NCI-H2171 treated with DMSO at 0.1 percent for 48 hours (cell line): ENCODE data around the gene VAPA.

Source experiments
- DNase-seq: peaks from one replicate; lab custom pipeline; 2025; lab: John Stamatoyannopoulos, UW

The VAPA gene

GRCh38 chr18:9974279-9974915, 60.6 kb downstream of the VAPA start:
- DNase-seq, result no peak

GRCh38 chr18:9975658-9976057, 61.8 kb downstream of the VAPA start:
- no peak for DNase-seq

GRCh38 chr18:9982711-9983110, 68.9 kb downstream of the VAPA start:
- DNase-seq, result no peak

GRCh38 chr18:9984080-9984479, 70.3 kb downstream of the VAPA start:
- DNase-seq, result no peak

GRCh38 chr18:9985641-9986040, 71.8 kb downstream of the VAPA start:
- no peak for DNase-seq

GRCh38 chr18:9986156-9986930, 72.5 kb downstream of the VAPA start:
- no peak for DNase-seq

GRCh38 chr18:9987345-9987744, 73.5 kb downstream of the VAPA start:
- DNase-seq, result no peak

GRCh38 chr18:9987931-9988330, 74.1 kb downstream of the VAPA start:
- no peak for DNase-seq

- DNase-seq, result no peak
Observed at GRCh38 chr18:9988665-9989064, 74.8 kb downstream of the VAPA start.

- DNase-seq, result no peak
Observed at GRCh38 chr18:9989481-9989880, 75.7 kb downstream of the VAPA start.

- no peak for DNase-seq
Observed at GRCh38 chr18:9991011-9992000, 77.5 kb downstream of the VAPA start.

GRCh38 chr18:9992300-9992972, 78.6 kb downstream of the VAPA start:
- no peak for DNase-seq

- no peak for DNase-seq
Observed at GRCh38 chr18:9992973-9993520, 79.2 kb downstream of the VAPA start.

GRCh38 chr18:9993521-9994025, 79.8 kb downstream of the VAPA start:
- no peak for DNase-seq

GRCh38 chr18:9994026-9994570, 80.3 kb downstream of the VAPA start:
- no peak for DNase-seq

- DNase-seq, result no peak
Observed at GRCh38 chr18:9994701-9995235, 81.0 kb downstream of the VAPA start.

GRCh38 chr18:9995631-9996030, 81.8 kb downstream of the VAPA start:
- no peak for DNase-seq

GRCh38 chr18:9996094-9996493, 82.3 kb downstream of the VAPA start:
- DNase-seq, result no peak

- no peak for DNase-seq
Observed at GRCh38 chr18:9997711-9998110, 83.9 kb downstream of the VAPA start.

GRCh38 chr18:9998330-9998729, 84.5 kb downstream of the VAPA start:
- DNase-seq, result no peak

GRCh38 chr18:10002280-10002679, 88.5 kb downstream of the VAPA start:
- DNase-seq, result peak; percentile 49
